NCI-H1694 treated with DMSO at 0.1 percent for 48 hours (cell line): Measurements from ENCODE around the gene RTN4RL2.
A peak's percentile ranks its signal among the peaks of the same experiment; 100 is the strongest.

Experiments used
- DNase-seq: peaks from one replicate; lab custom pipeline; 2025; lab: John Stamatoyannopoulos, UW

RTN4RL2 gene

GRCh38 chr11:57462597-57462996 lies 2.3 kb downstream of the RTN4RL2 start:
- no peak for DNase-seq

GRCh38 chr11:57463671-57464538 lies 3.6 kb downstream of the RTN4RL2 start:
- DNase-seq, result no peak

- DNase-seq, result no peak
Measured at GRCh38 chr11:57464539-57465181, 4.3 kb downstream of the RTN4RL2 start.

DNA sequence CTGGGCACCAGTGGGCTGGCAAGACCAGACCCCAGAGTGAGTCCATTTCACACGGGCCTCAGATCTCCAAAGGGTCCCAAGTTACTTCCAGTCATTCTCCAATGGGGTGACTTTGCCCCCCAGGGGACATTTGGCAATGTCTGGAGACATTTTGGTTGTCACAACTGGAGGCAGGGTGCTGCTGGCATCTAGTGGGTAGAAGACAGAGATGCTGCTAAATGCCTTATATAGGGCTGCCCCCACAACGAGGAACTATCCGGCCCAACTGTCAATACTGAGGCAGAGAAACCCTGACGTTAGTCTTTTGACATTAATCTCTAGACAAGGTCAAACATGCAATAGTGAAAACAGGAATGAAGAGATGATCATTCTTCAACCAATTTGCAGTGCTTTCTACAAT lies 6.4 kb downstream of the RTN4RL2 start:
- no peak for DNase-seq

GRCh38 chr11:57467508-57468157 lies 7.3 kb downstream of the RTN4RL2 start:
- no peak for DNase-seq

DNA sequence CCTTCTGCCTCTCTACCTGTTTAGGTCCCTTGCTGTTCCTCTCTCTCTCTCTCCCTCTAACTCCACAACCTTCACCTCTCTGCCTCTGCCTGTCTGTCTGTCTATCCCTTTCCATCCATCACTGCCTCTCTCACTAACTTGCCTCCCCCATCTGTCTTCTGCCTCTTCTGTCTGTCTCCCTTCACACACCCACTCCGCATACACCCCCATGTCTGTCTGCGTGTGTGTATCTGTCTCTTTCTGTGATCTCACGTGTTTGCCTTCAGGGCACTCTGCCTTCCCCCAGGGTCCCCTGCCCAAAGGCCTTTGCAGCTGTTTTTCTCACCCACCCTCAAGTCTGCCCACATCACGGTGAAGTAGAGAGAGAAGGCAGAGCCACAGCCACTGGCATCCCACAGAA lies 7.9 kb downstream of the RTN4RL2 start:
- no peak for DNase-seq

- DNase-seq, result no peak
Measured at GRCh38 chr11:57469268-57469667, 8.9 kb downstream of the RTN4RL2 start.

- peak; percentile 12 for DNase-seq
Measured at GRCh38 chr11:57471496-57471895, 11.2 kb downstream of the RTN4RL2 start.

GRCh38 chr11:57473285-57473841 lies 13.0 kb downstream of the RTN4RL2 start:
- DNase-seq, result no peak

- DNase-seq, result peak; percentile 28
Measured at GRCh38 chr11:57474017-57474802, 13.9 kb downstream of the RTN4RL2 start.

GRCh38 chr11:57474803-57475115 lies 14.4 kb downstream of the RTN4RL2 start:
- no peak for DNase-seq

GRCh38 chr11:57475191-57475590 lies 14.9 kb downstream of the RTN4RL2 start:
- no peak for DNase-seq

DNA sequence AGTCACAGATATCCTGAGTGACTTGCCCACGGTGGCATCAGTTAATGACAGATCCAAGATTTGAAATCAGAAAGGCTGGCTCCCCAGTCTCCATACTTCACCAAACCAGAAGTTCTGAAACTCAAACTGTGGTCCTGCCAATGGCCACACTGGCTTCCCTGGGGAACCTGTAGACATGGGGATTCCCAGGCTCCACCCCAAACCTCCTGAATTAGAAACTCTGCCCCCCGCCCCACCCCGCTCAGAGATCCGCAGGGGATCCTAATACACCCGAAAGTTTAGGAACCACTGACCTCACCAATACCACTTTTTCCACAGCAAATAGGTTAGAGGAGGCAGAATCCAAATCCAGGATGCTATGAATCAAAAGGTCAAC lies 15.3 kb downstream of the RTN4RL2 start:
- no peak for DNase-seq

DNA sequence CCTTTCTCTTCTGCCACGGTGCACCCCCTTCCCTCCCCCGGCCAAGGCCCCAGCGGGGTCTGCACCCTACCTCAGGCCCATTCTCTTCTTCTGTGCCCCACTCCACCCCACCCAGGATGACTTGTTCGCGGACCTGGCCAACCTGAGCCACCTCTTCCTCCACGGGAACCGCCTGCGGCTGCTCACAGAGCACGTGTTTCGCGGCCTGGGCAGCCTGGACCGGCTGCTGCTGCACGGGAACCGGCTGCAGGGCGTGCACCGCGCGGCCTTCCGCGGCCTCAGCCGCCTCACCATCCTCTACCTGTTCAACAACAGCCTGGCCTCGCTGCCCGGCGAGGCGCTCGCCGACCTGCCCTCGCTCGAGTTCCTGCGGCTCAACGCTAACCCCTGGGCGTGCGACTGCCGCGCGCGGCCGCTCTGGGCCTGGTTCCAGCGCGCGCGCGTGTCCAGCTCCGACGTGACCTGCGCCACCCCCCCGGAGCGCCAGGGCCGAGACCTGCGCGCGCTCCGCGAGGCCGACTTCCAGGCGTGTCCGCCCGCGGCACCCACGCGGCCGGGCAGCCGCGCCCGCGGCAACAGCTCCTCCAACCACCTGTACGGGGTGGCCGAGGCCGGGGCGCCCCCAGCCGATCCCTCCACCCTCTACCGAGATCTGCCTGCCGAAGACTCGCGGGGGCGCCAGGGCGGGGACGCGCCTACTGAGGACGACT lies 15.9 kb downstream of the RTN4RL2 start:
- DNase-seq, result no peak

GRCh38 chr11:57476757-57477506 lies 16.6 kb downstream of the RTN4RL2 start:
- no peak for DNase-seq

DNA sequence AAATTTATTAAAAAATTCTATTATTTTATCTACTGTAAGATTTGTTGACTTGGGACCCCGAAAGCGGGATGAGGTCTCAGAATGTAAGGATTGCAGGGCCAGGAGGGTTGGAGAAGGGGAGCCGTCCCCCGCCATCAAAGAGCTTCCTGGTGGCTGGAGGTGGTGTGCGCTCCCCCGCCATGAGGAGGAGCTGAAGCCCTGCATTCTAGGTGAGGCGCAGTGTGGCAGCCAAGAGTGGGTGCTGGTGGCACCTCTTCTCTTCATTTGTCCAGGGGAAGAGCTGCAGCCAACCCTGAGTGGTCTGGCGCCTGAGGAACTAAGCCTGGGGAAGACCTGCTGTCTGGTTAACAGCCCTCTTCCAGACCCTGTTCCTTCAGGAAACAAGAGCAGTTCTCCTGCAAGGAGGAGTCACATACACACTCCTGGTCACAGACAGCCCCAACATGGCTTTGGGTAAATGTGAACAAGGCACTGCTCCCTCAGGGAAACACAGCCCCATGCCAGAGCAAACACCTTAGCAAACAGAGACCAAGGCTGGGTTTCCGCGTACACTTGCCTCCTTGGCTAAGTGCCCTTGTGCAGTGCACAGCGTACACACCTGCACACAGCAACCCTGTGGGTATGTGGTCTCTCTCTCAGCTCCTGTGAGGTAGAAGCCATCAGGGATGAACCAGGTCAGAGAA lies 17.3 kb downstream of the RTN4RL2 start:
- no peak for DNase-seq

- DNase-seq, result no peak
Measured at GRCh38 chr11:57479021-57479663, 18.8 kb downstream of the RTN4RL2 start.

DNA sequence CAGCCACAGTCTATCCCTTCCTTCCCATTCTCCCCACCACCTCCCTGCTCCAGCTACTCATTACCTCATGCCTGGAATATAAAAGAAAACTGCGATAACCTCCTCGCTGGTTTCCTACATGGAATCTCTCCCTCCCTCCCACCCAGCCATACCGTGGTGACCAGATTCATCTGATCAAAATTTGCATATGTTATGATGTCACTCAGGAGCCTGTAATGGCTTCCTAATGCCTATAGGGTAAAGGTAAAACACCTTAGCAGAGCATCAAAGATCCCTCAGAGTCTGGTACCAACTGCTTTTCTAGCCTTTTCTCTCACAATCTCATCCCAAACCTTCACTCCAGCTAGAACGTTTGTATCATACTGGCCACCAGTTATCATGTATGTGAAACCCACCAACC lies 19.6 kb downstream of the RTN4RL2 start:
- no peak for DNase-seq

DNA sequence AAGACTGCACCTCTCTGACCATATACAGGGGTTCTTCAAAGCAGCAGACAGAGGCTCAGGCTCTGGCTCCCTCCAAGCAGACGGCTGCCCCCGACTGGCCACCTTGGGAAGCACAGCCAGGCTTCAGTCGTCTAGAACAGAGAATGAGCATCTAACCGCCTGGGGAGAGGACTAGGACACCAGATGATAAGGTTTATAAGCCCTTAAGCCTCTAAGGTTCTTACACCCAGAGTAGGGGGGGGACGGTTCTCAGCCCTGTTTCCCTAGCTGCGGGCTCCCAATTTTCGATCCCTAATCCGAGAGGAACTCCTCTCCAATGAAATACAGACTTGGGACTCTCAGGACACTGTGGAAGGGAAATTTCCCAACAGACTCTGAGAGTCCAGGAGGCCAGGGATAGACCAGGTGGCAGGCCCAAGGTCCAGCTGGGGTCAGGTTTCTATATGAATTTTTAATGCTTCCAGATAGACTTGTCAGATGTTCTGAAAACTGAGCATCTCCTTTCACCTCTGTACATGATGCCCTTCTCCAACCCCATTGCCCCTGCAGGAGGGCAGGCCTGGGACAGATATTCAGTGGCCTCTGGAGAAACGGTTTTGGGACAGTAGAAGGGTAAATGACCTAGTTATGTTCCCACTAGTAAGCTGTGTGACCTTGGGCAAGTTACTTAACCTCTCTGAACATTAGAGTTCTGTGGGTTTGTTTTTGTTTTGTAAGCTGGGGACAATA lies 20.2 kb downstream of the RTN4RL2 start:
- DNase-seq, result peak; percentile 59
